LNCAP (cell line): ENCODE data around the gene ATG9A.

Source experiments
- TF ChIP-seq, protein P1 (sequence below): fragments of 450-650 bp; IDR thresholded peaks from 2 replicates; pipeline ENCODE4 v1.5.1; 2017; ENCODE audit warnings: mild to moderate bottlenecking

Gene ATG9A

GRCh38 chr2:219177552-219178376 is 51.7 kb downstream of the ATG9A start, which contains the start of gene RETREG2:
Gene RETREG2 (plus strand): TSS chr2:219178275. CDS start chr2:219178353, 78 bp downstream.
- TF ChIP-seq, protein P1, sequence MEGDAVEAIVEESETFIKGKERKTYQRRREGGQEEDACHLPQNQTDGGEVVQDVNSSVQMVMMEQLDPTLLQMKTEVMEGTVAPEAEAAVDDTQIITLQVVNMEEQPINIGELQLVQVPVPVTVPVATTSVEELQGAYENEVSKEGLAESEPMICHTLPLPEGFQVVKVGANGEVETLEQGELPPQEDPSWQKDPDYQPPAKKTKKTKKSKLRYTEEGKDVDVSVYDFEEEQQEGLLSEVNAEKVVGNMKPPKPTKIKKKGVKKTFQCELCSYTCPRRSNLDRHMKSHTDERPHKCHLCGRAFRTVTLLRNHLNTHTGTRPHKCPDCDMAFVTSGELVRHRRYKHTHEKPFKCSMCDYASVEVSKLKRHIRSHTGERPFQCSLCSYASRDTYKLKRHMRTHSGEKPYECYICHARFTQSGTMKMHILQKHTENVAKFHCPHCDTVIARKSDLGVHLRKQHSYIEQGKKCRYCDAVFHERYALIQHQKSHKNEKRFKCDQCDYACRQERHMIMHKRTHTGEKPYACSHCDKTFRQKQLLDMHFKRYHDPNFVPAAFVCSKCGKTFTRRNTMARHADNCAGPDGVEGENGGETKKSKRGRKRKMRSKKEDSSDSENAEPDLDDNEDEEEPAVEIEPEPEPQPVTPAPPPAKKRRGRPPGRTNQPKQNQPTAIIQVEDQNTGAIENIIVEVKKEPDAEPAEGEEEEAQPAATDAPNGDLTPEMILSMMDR: peak; percentile 54

DNA sequence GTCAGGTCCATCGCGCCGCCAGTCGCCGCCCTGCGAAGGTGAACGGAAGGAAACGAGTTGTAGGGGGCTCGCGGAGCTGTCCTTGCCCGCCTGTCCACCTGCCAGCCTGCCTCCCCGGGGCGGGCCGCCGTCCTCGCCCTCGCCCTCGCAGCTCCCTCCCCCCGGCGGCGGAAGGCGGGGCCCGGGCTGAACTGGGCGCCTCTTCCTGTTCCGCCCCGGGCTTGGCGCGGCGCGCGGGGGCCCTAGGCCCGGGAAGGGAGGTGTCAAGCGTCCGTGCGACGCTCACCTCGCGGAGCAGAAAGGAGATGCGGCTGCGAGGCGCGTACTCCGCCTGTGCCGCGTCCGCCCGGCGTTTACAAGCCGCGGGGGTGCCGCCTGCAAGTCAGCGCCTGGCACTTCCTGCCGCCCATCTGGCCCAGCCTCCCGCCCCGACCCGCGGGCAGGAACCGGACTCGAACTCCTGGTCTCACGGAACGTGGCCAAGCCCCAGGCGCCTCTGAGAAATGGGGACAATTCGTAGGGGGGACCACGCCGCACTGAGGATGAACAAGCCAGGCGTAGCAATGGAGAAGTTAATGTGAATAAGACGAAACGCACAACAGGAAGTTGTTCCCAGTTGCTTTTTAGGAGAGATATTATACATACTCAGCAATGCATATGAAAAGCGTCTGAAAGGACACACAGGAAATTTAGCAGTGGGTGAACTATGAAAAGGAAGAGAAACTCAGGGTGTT is 52.5 kb downstream of the ATG9A start, which contains the start of gene CNPPD1:
Gene CNPPD1, minus strand, starts transcription at position 108 of the 734 bp plus-strand sequence. Its CDS starts 97 bp downstream, at position 11.
- TF ChIP-seq, protein P1: no peak

DNA sequence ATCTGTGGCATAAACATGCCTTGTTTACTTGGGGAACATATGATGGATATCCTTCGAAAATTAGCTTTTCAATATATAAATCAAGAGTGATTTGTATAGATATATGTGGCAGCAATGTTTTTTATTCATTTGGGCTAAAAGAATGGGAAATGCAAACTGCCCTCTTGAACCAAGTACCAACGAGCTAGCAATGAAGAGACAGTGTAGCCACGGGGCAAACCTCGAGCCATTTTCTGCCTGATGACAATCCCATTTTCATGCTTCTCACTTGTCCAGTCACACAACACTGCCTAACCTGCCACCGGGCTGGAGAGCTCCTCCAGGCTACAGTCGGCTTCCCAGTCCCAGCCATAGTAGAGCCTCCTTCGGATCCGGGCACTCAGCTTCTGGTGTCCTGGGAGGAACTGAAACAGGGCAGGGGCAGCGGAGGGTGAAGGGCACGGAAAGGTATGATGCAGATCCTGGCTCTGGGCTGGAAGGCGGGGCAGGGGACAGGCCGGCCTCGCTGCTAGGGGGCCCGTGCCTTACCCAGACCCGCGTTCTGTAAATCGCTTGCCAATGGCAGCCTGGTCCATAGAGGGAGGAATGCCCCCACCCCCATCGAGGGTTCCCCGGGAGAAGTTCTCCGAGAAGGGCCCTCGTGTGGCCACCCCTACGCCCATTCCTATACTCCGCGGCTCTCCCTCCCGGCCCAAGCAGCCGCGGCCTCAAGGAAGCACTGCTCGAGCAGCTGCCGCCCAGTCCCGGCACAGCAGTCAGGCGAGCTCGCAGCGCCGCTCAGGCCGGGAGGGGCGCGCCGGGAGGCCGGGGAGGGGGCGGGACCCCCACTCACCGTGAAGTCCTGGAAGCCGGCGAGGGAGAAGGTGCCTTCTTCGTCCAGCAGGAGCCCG is 53.3 kb downstream of the ATG9A start:
- TF ChIP-seq, protein P1: no peak; the same call in 1 of the 2 replicates

DNA sequence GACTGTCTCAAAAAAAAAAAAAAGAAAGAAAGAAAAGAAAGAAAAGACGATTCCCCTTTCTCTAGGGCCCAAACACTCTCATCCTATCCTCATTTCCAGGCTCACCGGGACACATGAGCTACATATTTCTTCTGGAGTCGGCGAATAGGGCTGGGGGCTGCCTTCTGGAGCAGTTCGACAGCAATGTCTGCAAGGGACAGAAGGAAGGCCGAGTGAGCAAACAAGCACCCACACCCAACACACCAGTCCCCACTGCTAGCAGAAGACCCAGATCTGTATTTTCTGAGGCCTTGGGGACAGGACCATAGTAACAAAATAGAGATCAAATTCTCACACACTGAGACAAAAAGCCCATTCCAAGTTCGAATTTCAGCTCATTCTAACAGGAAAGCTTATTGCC is 54.0 kb downstream of the ATG9A start:
- TF ChIP-seq, protein P1: no peak

- TF ChIP-seq, protein P1: no peak
Measured at GRCh38 chr2:219174801-219175200, 54.6 kb downstream of the ATG9A start.

- TF ChIP-seq, protein P1: no peak
Measured at GRCh38 chr2:219174146-219174545, 55.3 kb downstream of the ATG9A start.

DNA sequence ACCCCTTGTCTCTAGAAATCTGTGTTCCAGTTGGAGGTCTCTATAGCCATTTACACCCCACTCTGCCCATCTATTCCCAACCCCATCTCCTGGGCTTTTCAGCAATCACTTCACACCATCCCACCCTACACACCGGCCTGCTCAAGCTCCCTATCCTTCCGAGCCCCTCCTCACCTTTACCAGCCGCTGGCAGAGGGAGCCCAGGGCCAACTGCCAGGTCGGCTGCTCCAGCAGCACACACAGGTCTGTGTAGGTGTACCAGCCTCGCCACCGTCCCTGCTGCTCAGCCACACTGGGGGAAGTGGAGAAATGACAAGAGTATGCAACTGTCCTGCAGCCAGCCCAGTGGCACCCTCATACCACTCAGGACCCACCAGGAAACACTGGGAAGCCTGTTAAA is 56.3 kb downstream of the ATG9A start:
- TF ChIP-seq, protein P1: no peak
